Body of pancreas (tissue), 4 donors: Measurements from ENCODE around the gene DEPDC5. TPM values are rescaled to one million over a fixed set of nuclear protein-coding genes. Genes with fewer than 3 reads are reported as not detected.

Source experiments
- ATAC-seq: fragments of 150-250 bp; one replicate; pipeline ENCODE4 v1.9.1; 2016
- DNase-seq, 4 donors: peaks; one replicate each; pipeline ENCODE4 v3.0.0-alpha.2; 2019
- H3K27ac ChIP-seq, 4 donors: fragments of 200-600 bp; sonication (generic); 1 replicate in 3 of 4; 2 replicates in 1 of 4; pipeline versions ENCODE4 v1.5.1 to v1.6.1; 2016 to 2019; ENCODE audit warnings: mild to moderate bottlenecking in 1 of 4, mixed read lengths in 1 of 4, moderate library complexity in 1 of 4
- H3K27me3 ChIP-seq, 2 donors: fragments of 200-600 bp; sonication (generic); one replicate each; pipeline ENCODE4 v1.6.0; 2016; ENCODE audit warnings: mild to moderate bottlenecking in 1 of 2
- H3K36me3 ChIP-seq, 2 donors: fragments of 200-600 bp; sonication (generic); replicated peaks in 1 of 2; 2 replicates each; pipeline ENCODE4 v1.5.1; 2016; ENCODE audit warnings: low read depth in 2 of 2; ENCODE audit not compliant: insufficient read depth in 1 of 2
- H3K4me1 ChIP-seq: fragments of 200-600 bp; sonication (generic); one replicate; pipeline ENCODE4 v1.6.0; 2016
- H3K4me3 ChIP-seq, 2 donors: fragments of 200-600 bp; sonication (generic); 1 replicate in 1 of 2; 2 replicates in 1 of 2; pipeline ENCODE4 v1.5.1; 2016 to 2019
- H3K9me3 ChIP-seq, 3 donors: fragments of 200-600 bp; sonication (generic); 1 replicate in 2 of 3; 2 replicates in 1 of 3; pipeline ENCODE4 v1.5.1; 2016
- POLR2A ChIP-seq, 3 donors: fragments of 450-650 bp; IDR thresholded peaks; one replicate each; pipeline ENCODE4 v1.6.1; 2016; ENCODE audit warnings: antibody characterized with exemption in 3 of 3, mild to moderate bottlenecking in 2 of 3
- WGBS, 2 donors: methylation state at CpG; one replicate each; pipeline ENCODE4 v1.1.5; 2017; 5-methylcytosine and 5-hydroxymethylcytosine counted together
- intact Hi-C: fragments of 100-400 bp; cut with DNase I; formaldehyde crosslinking; loops from one replicate; pipeline ENCODE4 v1.15.1; 2023
- total RNA-seq, 2 donors: library from RNA; depleted of rRNA; stranded (reverse); fragments of >200 nt; gene quantifications; one replicate each; pipeline ENCODE4 v1.1.0, GENCODE V29; 2016
- TF ChIP-seq, protein P1 (sequence below), 7 experiments: fragments of 450-650 bp in 4 of 7; fragments of 200-600 bp in 3 of 7; sonication (generic) in 3 of 7; IDR thresholded peaks; one replicate each; pipeline ENCODE4 v1.5.1; 2016 to 2019; ENCODE audit warnings: antibody characterized with exemption in 7 of 7

DEPDC5 gene
- total RNA-seq, 2 donors from 2014 or later = 21.4 to 40.0 TPM

DNA sequence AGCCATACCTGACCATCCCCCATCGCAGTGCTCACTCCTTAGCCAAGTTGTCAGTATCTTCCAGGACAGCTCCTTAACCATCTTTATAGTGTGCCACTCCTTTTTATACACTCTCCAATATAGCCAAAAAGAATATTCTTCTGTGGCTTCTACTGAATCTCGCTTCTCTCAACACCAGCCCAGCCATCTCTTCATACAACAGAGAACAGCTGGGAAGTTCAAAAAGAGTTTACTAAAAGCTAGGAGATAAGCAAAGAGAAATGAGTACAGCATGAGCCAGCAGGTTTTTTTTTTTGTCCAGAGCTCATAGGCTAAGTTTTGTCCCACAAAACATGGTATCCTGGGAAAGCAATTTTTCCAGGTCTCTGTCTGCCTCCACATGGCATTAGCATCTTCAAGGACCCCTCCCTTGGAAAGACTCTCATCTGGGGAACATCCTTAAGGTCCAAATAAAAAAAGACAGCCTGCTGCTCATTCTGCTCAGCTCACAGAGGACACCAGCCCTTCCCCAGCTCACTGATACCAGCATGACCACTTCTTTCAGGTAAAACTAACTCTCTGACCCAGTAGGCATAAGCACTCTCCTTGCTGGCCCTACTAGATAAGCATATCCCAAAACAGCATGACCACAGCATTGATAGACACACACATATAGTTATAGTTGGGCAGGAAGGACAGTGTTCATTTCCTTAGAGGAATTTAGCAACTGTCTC lies 141.7 kb downstream of the DEPDC5 start:
- no peak for TF ChIP-seq POLR2A (IDR thresholded peaks at IDR 0.05)
- TF ChIP-seq, protein P1, sequence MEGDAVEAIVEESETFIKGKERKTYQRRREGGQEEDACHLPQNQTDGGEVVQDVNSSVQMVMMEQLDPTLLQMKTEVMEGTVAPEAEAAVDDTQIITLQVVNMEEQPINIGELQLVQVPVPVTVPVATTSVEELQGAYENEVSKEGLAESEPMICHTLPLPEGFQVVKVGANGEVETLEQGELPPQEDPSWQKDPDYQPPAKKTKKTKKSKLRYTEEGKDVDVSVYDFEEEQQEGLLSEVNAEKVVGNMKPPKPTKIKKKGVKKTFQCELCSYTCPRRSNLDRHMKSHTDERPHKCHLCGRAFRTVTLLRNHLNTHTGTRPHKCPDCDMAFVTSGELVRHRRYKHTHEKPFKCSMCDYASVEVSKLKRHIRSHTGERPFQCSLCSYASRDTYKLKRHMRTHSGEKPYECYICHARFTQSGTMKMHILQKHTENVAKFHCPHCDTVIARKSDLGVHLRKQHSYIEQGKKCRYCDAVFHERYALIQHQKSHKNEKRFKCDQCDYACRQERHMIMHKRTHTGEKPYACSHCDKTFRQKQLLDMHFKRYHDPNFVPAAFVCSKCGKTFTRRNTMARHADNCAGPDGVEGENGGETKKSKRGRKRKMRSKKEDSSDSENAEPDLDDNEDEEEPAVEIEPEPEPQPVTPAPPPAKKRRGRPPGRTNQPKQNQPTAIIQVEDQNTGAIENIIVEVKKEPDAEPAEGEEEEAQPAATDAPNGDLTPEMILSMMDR (IDR thresholded peaks at IDR 0.05) = no peak
- DNase-seq (no peak), ATAC-seq (no peak)
- no peaks in the 10 kb centered on the region for H3K4me1 ChIP-seq
- 93 to 96% methylated on average over 2 of the region's 2 CpGs for WGBS, 2 donors
- no peak overlapping the region for H3K27ac ChIP-seq
- H3K4me3 ChIP-seq = no peak overlapping the region
- H3K27me3 ChIP-seq = no peaks in the 10 kb centered on the region
- H3K9me3 ChIP-seq = no peaks in the 10 kb centered on the region
- peaks cover 0 to 5% of the 10 kb centered on the region in 2 donors for H3K36me3 ChIP-seq
- intact Hi-C loops = no loop called here

DNA sequence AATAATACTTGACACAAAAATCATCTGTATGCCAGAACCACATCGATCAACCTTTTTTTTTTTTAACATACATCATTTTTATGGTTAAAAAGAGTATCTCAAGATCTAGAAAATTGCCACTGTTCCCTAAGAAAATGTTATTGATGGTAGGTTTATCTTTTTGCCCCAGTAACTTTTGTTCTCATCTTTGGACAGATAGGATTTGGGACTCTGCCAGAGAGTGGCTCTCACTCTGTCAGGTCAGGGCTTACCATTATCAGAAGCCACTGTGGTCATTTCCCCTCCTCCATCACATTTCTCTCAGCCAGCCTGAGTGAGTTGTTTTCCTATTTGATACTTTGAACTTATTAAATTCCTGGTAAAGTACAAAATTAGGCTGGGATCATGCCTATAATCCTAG lies 142.7 kb downstream of the DEPDC5 start:
- no peaks in the 10 kb centered on the region for H3K27me3 ChIP-seq
- ATAC-seq = no peak
- no peak for TF ChIP-seq POLR2A (IDR thresholded peaks at IDR 0.05)
- TF ChIP-seq, protein P1 (IDR thresholded peaks at IDR 0.05) = no peak
- no peak overlapping the region for H3K4me3 ChIP-seq
- intact Hi-C loops = no loop called here
- 95 to 100% methylated on average over 1 of the region's 1 CpG for WGBS, 2 donors
- no peak overlapping the region for H3K27ac ChIP-seq
- peaks cover 0 to 5% of the 10 kb centered on the region in 2 donors for H3K36me3 ChIP-seq
- H3K9me3 ChIP-seq = no peaks in the 10 kb centered on the region
- no peaks in the 10 kb centered on the region for H3K4me1 ChIP-seq
- DNase-seq = no peak

DNA sequence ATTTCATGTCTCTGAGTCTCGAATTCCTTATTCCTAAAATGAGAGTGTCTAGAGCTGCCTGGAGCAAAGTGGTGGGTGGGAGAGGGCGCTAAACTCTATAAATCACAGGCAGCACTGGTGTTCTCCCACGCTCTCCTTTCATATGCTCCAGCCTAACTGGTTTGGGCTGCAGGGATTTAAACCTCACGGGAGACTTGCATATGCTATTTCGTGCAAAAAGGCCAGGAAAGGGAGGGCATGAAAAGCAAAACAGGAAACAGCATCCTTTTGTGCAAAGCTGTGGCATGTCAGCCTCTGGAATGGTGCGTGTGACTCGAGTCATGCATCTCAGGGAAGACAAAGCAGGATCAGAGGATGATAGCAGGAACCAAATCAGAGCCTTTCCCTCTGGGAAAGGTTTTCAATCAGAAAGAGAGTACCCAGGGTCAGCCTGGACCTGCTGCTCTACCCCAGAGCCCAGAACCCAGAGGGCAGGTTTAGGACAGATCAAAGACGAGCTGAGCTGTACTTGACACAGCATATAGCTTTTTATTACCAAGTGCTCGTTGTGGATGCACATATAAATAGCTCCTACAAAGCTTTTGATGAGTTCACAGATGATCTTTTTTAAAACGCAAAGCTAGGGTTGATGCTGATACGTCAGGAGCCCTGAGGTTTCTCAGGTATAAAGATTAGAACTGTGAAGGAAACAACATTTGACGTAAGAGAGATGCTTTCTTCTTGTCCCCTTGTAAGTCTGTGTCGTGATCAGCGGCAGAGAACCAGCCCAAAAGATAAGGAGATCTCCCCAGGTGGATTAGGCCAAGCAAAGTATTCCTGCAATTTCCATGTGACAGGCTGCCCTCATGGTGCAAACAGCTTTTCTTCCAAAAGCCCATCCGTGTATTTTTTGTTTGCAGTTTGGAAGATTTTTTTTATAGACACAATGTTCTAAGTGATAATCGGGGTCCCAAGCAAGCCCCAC lies 144.3 kb downstream of the DEPDC5 start:
- Histone ChIP-seq H3K4me3 (no peak overlapping the region), H3K27ac (no peak overlapping the region), H3K9me3 (no peaks in the 10 kb centered on the region), H3K36me3 (peaks cover 0 to 5% of the 10 kb centered on the region in 2 donors), H3K4me1 (no peaks in the 10 kb centered on the region), H3K27me3 (no peaks in the 10 kb centered on the region)
- intact Hi-C loops = no loop called here
- ATAC-seq (no peak), DNase-seq (no peak)
- TF ChIP-seq, protein P1 (IDR thresholded peaks at IDR 0.05) = no peak
- TF ChIP-seq POLR2A (IDR thresholded peaks at IDR 0.05) = no peak
- WGBS, 2 donors = 71 to 72% methylated on average over 16 of the region's 16 CpGs

DNA sequence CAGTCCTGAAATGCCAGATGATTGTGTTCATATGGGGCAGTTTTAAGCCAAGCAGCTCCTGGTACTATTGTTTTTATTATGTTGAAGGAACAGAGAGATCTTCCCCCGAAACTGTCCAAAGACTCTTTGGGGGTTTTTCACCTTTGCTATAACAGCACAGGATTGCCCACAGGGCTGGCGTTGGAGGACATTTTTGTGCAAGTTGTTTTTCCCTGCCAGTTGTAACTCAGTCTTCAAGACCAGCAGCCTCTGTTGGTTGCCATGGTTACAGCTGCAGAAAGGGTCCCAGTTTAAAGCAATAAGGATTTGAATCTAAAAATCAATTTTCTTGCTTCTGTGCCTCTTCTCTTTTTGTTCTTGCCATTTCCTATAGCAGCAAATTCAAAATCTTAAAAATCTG lies 145.1 kb downstream of the DEPDC5 start:
- peaks cover 0 to 5% of the 10 kb centered on the region in 2 donors for H3K36me3 ChIP-seq

More for the DNA sequence above, 145.1 kb downstream of the DEPDC5 start:
- ATAC-seq = no peak
- intact Hi-C loops = no loop called here
- TF ChIP-seq POLR2A (IDR thresholded peaks at IDR 0.05) = no peak
- TF ChIP-seq, protein P1 (IDR thresholded peaks at IDR 0.05) = no peak
- H3K4me3 ChIP-seq = no peak overlapping the region
- 76 to 92% methylated on average over 2 of the region's 2 CpGs for WGBS, 2 donors
- no peaks in the 10 kb centered on the region for H3K4me1 ChIP-seq
- H3K27me3 ChIP-seq = no peaks in the 10 kb centered on the region
- no peaks in the 10 kb centered on the region for H3K9me3 ChIP-seq
- no peak overlapping the region for H3K27ac ChIP-seq
- DNase-seq = no peak
